Astrocyte of the cerebellum (primary cell): Measurements from ENCODE around the gene AGPAT4.

Experiments used
- DNase-seq: peaks from one replicate; pipeline ENCODE4 v3.0.0-alpha.2; 2011; ENCODE audit warnings: low read depth
- H3K4me3 ChIP-seq: 2 replicates; pipeline ENCODE4 v1.5.1; 2011; ENCODE audit warnings: mild to moderate bottlenecking, low read depth, low read length, moderate library complexity
- CTCF ChIP-seq: IDR thresholded peaks from 2 replicates; pipeline ENCODE4 v1.5.1; 2012; ENCODE audit warnings: low read length, low read depth, moderate library complexity, mild to moderate bottlenecking; ENCODE audit errors: missing control alignments
- in situ Hi-C: cut with HindIII; loops from 2 replicates; pipeline ENCODE4 v1.10.0; 2017; ENCODE audit warnings: low sequenced_read_pairs

AGPAT4 gene

DNA sequence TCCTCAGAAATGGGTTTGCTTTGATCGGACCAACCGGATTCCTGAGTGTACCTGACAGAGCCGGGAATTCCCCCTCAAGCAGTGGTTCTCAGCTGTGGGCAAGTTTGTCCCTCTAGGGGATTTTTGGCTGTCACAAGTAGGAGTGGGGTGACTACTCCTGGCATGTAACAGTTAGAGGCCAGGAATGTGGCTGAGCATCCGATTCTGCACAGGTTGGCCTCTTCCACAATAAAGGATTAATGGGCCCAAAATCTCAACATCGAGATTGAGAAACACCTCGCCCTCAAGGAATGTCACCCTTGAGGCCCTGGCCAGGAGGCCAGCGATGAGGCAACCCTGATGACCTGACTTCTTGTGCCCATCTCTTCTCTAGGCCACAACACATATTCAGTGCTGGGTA is 7.9 kb downstream of the AGPAT4 start:
- no peak overlapping the region for H3K4me3 ChIP-seq
- in situ Hi-C loops = no loop called here
- TF ChIP-seq CTCF = no peak
- DNase-seq = no peak

DNA sequence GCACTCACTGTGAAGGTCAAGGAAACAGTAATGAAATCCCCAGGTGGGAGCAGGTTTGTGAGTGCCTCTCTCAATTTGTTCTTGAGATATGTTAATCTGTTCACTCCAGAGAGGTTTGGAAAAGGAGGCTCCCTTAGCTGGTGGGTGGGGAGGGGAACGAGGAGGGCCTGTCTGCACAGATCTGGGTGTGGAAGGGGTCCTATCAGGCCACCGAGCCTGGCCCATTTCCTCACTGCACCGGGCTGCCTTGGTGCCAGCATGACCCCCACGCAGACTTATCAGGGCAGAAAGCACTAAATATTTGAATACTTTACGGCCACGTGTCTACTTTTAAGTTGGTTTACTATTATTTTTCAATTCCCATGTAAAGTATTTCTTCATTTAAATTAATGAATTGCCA is 8.3 kb downstream of the AGPAT4 start:
- no peak overlapping the region for H3K4me3 ChIP-seq
- DNase-seq = no peak
- in situ Hi-C loops = no loop called here
- no peak for TF ChIP-seq CTCF

- DNase-seq = no peak
- no peak overlapping the region for H3K4me3 ChIP-seq
- in situ Hi-C loops = no loop called here
- TF ChIP-seq CTCF = no peak
These were observed 9.7 kb downstream of the AGPAT4 start for GRCh38 chr6:161264181-161264580.

- DNase-seq = no peak
- no peak for TF ChIP-seq CTCF
- H3K4me3 ChIP-seq = no peak overlapping the region
- in situ Hi-C loops = no loop called here
These were observed 12.0 kb downstream of the AGPAT4 start for GRCh38 chr6:161261816-161262215.

DNA sequence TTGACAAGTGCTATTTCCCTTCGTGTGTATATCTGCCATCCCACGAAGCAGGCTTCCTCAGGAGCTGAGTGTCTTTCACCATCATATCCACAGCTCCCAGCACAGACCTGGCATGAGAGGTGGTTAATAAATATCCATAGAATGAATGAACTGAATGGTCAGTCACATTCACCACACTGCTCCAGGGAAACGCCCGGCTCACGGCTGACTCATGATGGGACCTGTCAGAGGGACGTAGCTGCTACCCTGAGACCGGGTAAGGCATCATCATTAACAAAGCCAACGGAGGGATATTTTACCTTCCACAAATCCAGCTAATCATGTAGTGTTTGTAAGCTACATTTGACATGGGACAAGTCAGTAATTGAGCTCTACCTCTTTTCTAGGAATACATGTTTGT is 12.5 kb downstream of the AGPAT4 start:
- no peak for DNase-seq
- in situ Hi-C loops = no loop called here
- no peak for TF ChIP-seq CTCF

GRCh38 chr6:161259302-161259701 is 14.6 kb downstream of the AGPAT4 start:
- no peak overlapping the region for H3K4me3 ChIP-seq
- in situ Hi-C loops = loop anchor here (10.0 kb wide), 1 partner anchor 325 kb away; no protein-coding TSS in a partner anchor
- no peak for TF ChIP-seq CTCF
- no peak for DNase-seq

More for the DNA sequence above, 12.5 kb downstream of the AGPAT4 start:
- H3K4me3 ChIP-seq = no peak overlapping the region

- in situ Hi-C loops = loop anchor here (10.0 kb wide), 1 partner anchor 323 kb away; no protein-coding TSS in a partner anchor
These were observed 15.9 kb downstream of the AGPAT4 start for GRCh38 chr6:161257793-161258457.

More at GRCh38 chr6:161257793-161258457, 15.9 kb downstream of the AGPAT4 start:
- peak; percentile 93 for DNase-seq
- no peak overlapping the region for H3K4me3 ChIP-seq
- no peak for TF ChIP-seq CTCF
